Activated B cell treated with CpG ODN at 0.5 μM for 24 hours (primary cell): ENCODE results near the gene LHFPL2. TPM values are rescaled to one million over a fixed set of nuclear protein-coding genes. Genes with fewer than 3 reads are reported as not detected.

Experiments
- ATAC-seq: fragments of 200-7000 bp; cut with Tn5 transposase; one replicate; pipeline ENCODE4 v1.10.0; 2021; ENCODE audit warnings: low read depth, mild to moderate bottlenecking, moderate library complexity
- CTCF ChIA-PET: fragments of 350-600 bp; sonication (Branson Sonifier 250); formaldehyde crosslinking; loops from one replicate; lab custom pipeline; 2021; ENCODE audit warnings: antibody characterized with exemption; lab: Charles Lee
- POLR2A ChIA-PET: fragments of 350-600 bp; sonication (Branson Sonifier 250); formaldehyde crosslinking; loops from one replicate; lab custom pipeline; 2021; ENCODE audit warnings: antibody characterized with exemption; lab: Charles Lee
- DNase-seq: peaks from one replicate; pipeline ENCODE4 v3.0.0; 2022
- H3K27ac Mint-ChIP-seq: one replicate; pipeline ENCODE4 v1.8.0; 2020; ENCODE audit warnings: mixed read lengths
- H3K27me3 Mint-ChIP-seq: one replicate; pipeline ENCODE4 v1.8.0; 2021; ENCODE audit warnings: mixed read lengths
- H3K36me3 Mint-ChIP-seq: one replicate; pipeline ENCODE4 v1.8.0; 2021; ENCODE audit warnings: low read depth, mixed read lengths
- H3K4me1 Mint-ChIP-seq: one replicate; pipeline ENCODE4 v1.8.0; 2021; ENCODE audit warnings: mixed read lengths
- H3K4me3 Mint-ChIP-seq: one replicate; pipeline ENCODE4 v1.8.0; 2020; ENCODE audit warnings: mild to moderate bottlenecking, mixed read lengths
- H3K9me3 Mint-ChIP-seq: one replicate; pipeline ENCODE4 v1.8.0; 2020; ENCODE audit warnings: mixed read lengths
- intact Hi-C: fragments of 100-400 bp; cut with micrococcal nuclease; formaldehyde crosslinking; loops from one replicate; pipeline ENCODE4 v1.15.1; 2024
- total RNA-seq: library from RNA; stranded (reverse); gene quantifications from 2 replicates; pipeline ENCODE4 v1.2.3, GENCODE V29; 2022
- TF ChIP-seq, protein P1 (sequence below): fragments of 200-600 bp; IDR thresholded peaks from one replicate; pipeline ENCODE4 v1.8.0; 2022; ENCODE audit warnings: antibody characterized with exemption, mild to moderate bottlenecking

LHFPL2 gene
- total RNA-seq, 1 donor from 2014 or later, result 12.0 TPM

DNA sequence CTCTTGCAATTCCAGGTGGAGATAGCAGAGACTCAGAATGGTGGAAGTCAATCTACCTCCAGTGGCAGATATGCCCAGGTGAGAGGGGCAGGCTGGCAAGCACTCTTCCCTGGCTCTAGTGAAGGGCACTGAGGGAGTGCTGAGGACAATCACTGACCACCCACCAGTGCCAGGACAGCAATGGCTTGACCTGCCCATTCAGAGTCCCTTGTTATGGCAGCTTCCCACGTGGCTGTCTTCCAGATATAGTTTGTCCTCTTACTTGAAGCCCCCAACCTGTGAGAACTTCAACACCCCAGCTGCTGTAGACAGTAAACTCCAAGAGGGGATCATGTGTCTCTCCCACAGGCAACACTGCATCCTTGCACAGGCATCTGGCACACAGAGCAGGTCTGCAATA, 104.7 kb downstream of the LHFPL2 start:
- ATAC-seq (no peak), DNase-seq (no peak)
- Mint-ChIP-seq H3K27ac (no peak overlapping the region), H3K4me3 (no peak overlapping the region), H3K9me3 (no peaks in the 10 kb centered on the region), H3K4me1 (peaks cover 3% of the 10 kb centered on the region), H3K27me3 (no peaks in the 10 kb centered on the region), H3K36me3 (peaks cover 4% of the 10 kb centered on the region)
- CTCF ChIA-PET, result interaction anchor here (0.6 kb wide), 1 partner anchor 90 kb away, joined by 3 read pairs; no protein-coding TSS in a partner anchor
- TF ChIP-seq, protein P1, sequence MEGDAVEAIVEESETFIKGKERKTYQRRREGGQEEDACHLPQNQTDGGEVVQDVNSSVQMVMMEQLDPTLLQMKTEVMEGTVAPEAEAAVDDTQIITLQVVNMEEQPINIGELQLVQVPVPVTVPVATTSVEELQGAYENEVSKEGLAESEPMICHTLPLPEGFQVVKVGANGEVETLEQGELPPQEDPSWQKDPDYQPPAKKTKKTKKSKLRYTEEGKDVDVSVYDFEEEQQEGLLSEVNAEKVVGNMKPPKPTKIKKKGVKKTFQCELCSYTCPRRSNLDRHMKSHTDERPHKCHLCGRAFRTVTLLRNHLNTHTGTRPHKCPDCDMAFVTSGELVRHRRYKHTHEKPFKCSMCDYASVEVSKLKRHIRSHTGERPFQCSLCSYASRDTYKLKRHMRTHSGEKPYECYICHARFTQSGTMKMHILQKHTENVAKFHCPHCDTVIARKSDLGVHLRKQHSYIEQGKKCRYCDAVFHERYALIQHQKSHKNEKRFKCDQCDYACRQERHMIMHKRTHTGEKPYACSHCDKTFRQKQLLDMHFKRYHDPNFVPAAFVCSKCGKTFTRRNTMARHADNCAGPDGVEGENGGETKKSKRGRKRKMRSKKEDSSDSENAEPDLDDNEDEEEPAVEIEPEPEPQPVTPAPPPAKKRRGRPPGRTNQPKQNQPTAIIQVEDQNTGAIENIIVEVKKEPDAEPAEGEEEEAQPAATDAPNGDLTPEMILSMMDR, result no peak
- POLR2A ChIA-PET, result no interaction called here
- intact Hi-C loops, result no loop called here

DNA sequence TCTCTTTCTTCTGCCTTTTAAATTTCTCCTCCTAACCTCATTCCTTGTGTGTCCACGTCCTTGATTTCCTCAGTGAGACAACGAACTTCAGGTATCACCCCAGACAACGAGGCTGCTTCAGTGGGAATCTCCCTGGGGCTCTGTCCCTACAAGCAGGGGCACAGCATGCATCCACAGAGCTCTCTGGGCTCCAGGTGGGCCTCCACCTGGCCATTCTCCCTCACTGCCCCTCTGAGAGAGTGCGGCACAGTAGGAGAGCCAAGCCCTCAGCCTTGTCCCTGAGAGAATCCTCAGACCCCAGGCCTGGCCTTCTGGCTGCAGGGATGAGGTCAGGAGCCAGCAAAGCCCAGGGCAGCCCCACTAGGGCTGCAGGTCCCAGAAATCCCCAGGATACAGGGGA, 105.3 kb downstream of the LHFPL2 start:
- H3K27ac Mint-ChIP-seq, result no peak overlapping the region
- no peaks in the 10 kb centered on the region for H3K9me3 Mint-ChIP-seq
- H3K27me3 Mint-ChIP-seq, result no peaks in the 10 kb centered on the region
- CTCF ChIA-PET, result no interaction called here
- ATAC-seq, result no peak
- no peak for DNase-seq
- H3K36me3 Mint-ChIP-seq, result peaks cover 4% of the 10 kb centered on the region
- TF ChIP-seq, protein P1, result no peak
- POLR2A ChIA-PET, result no interaction called here
- intact Hi-C loops, result no loop called here
- peaks cover 8% of the 10 kb centered on the region for H3K4me1 Mint-ChIP-seq
- H3K4me3 Mint-ChIP-seq, result no peak overlapping the region

DNA sequence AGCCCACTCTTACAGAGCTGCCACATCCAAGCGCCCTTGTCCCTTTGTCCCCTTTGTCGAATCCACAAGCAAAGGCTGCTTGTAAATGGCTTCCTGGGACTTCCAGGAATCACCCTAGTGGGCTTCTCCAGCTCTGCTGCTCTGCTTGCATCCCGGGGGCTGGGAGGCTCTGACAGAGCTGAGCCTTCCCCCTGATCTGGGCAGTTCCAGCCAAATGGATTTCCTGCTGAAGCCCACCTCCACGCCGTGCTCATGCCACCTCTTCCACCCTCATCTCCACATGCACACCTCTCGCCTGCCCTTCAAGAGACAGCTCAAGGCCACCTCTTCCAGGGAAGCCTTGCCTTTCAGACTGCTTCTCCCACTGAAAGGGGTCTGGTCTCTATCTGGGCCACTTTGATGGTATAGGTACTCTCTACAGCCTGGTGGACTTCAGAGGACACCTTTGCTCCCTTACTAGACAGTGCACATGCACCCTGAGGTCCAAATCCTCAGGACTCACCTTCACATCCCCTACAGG, 106.2 kb downstream of the LHFPL2 start:
- Mint-ChIP-seq H3K27ac (no peak overlapping the region), H3K36me3 (peaks cover 4% of the 10 kb centered on the region)
- CTCF ChIA-PET, result interaction anchor here (1.4 kb wide), 1 partner anchor 591 kb away, joined by 4 read pairs; no protein-coding TSS in a partner anchor

DNA sequence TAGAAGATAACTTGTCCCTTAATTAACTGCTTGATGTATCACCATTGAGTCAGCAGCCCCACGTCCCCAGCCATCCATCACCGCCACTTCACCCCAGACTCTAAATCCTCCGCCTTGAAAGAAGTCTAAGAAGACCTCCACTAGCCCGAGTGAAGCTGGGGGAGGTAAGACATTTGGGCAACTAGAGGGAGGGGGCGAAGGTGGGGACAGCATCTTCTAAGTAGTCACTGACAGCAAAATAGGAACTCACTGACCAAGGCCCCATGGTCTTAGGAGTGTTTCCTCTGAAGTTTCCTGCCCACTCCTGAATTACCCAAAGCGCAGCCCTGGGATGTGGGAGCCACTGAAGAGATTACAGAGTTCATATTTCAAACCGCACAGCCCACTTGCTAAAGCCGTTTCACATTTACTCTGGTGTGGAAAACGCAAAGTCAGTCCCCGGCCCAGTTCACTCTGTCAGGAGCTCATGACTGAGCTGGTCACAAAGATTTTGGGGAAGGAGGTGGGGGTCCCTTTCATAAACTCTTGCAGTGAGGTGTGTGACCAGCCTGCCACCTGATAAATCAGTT, 107.4 kb downstream of the LHFPL2 start:
- Mint-ChIP-seq H3K9me3 (no peaks in the 10 kb centered on the region), H3K27me3 (no peaks in the 10 kb centered on the region), H3K4me1 (peaks cover 14% of the 10 kb centered on the region), H3K4me3 (no peak overlapping the region), H3K27ac (no peak overlapping the region), H3K36me3 (peaks cover 4% of the 10 kb centered on the region)
- ATAC-seq (no peak), DNase-seq (no peak)
- CTCF ChIA-PET, result interaction anchor here (1.4 kb wide), 1 partner anchor 592 kb away, joined by 4 read pairs; no protein-coding TSS in a partner anchor
- POLR2A ChIA-PET, result interaction anchor here (0.6 kb wide), 1 partner anchor 174 kb away, joined by 4 read pairs; no protein-coding TSS in a partner anchor
- TF ChIP-seq, protein P1, result no peak
- intact Hi-C loops, result no loop called here

More for the DNA sequence above, 106.2 kb downstream of the LHFPL2 start:
- no peak for DNase-seq
- intact Hi-C loops, result no loop called here
- peaks cover 14% of the 10 kb centered on the region for H3K4me1 Mint-ChIP-seq
- POLR2A ChIA-PET, result no interaction called here
- no peak for ATAC-seq
- no peaks in the 10 kb centered on the region for H3K9me3 Mint-ChIP-seq
- TF ChIP-seq, protein P1, result no peak
- no peaks in the 10 kb centered on the region for H3K27me3 Mint-ChIP-seq
- no peak overlapping the region for H3K4me3 Mint-ChIP-seq

DNA sequence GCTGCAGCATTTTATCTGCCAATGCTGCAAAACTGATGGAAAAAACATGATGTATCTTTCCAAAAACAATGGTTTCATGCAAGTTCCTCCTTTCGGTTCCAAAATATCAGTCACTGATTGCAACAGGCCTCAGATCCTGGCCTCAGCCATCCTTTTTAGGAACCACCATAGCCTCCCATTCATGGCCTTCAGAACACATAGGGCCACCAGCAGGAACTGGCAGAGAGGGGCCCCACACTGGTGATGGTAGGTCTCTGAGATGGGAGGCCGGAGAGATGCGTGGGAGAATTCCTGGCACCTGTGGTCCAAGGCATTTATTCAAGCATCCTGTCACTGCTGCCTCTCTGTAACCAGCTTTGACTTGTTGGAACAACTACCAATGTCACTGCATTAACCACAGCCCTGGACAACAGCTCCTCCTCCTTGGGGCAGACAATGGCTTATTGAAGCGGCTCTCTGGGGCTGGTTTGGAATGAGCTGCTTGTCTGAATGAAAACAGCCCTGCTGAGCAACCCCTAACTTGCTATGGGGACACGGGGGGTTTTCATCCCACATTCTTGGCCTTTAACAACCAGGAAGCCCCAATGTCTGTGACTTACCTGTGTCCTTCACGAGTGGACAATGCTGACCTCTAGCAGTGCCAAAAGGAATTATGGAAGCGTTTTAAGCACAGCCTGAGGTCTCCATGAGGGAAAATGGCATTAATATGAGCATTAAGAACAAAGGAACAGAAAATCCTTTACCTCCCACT, 108.1 kb downstream of the LHFPL2 start:
- H3K4me1 Mint-ChIP-seq, result peaks cover 14% of the 10 kb centered on the region
- POLR2A ChIA-PET, result interaction anchor here (0.5 kb wide), 1 partner anchor 520 kb away, joined by 3 read pairs; no protein-coding TSS in a partner anchor
- CTCF ChIA-PET, result no interaction called here
- peaks cover 4% of the 10 kb centered on the region for H3K36me3 Mint-ChIP-seq
- TF ChIP-seq, protein P1, result no peak
- ATAC-seq, result no peak
- no peak overlapping the region for H3K4me3 Mint-ChIP-seq
- H3K27ac Mint-ChIP-seq, result no peak overlapping the region
- no peaks in the 10 kb centered on the region for H3K27me3 Mint-ChIP-seq
- no peaks in the 10 kb centered on the region for H3K9me3 Mint-ChIP-seq
- intact Hi-C loops, result no loop called here
- no peak for DNase-seq
